ENCODE data around the gene LEMD2.

Gene LEMD2

GRCh38 chr6:33778444-33779121 is 10.3 kb downstream of the LEMD2 start:
- H3K4me3 ChIP-seq (ENCODE audit: low read length), result no peak overlapping the region
- no peak for TF ChIP-seq ZNF274 (IDR thresholded peaks at IDR 0.05; ENCODE audit: low read depth, low read length)

- H3K4me3 ChIP-seq (ENCODE audit: low read length), result no peak overlapping the region
- TF ChIP-seq ZNF274 (IDR thresholded peaks at IDR 0.05; ENCODE audit: low read depth, low read length), result no peak
Observed at GRCh38 chr6:33777398-33778388, 11.2 kb downstream of the LEMD2 start.

GRCh38 chr6:33776764-33777163 is 12.2 kb downstream of the LEMD2 start:
- H3K4me3 ChIP-seq (ENCODE audit: low read length), result no peak overlapping the region
- TF ChIP-seq ZNF274 (IDR thresholded peaks at IDR 0.05; ENCODE audit: low read depth, low read length), result no peak

- no peak overlapping the region for H3K4me3 ChIP-seq (ENCODE audit: low read length)
- no peak for TF ChIP-seq ZNF274 (IDR thresholded peaks at IDR 0.05; ENCODE audit: low read depth, low read length)
Observed at GRCh38 chr6:33776186-33776585, 12.7 kb downstream of the LEMD2 start.

GRCh38 chr6:33774774-33775173 is 14.2 kb downstream of the LEMD2 start:
- no peak for TF ChIP-seq ZNF274 (IDR thresholded peaks at IDR 0.05; ENCODE audit: low read depth, low read length)
- no peak overlapping the region for H3K4me3 ChIP-seq (ENCODE audit: low read length)

- no peak overlapping the region for H3K4me3 ChIP-seq (ENCODE audit: low read length)
- no peak for TF ChIP-seq ZNF274 (IDR thresholded peaks at IDR 0.05; ENCODE audit: low read depth, low read length)
Observed at GRCh38 chr6:33772902-33773472, 15.9 kb downstream of the LEMD2 start.

- no peak overlapping the region for H3K4me3 ChIP-seq (ENCODE audit: low read length)
- TF ChIP-seq ZNF274 (IDR thresholded peaks at IDR 0.05; ENCODE audit: low read depth, low read length), result no peak
Observed at GRCh38 chr6:33772082-33772830, 16.7 kb downstream of the LEMD2 start.

- H3K4me3 ChIP-seq (ENCODE audit: low read length), result no peak overlapping the region
- TF ChIP-seq ZNF274 (IDR thresholded peaks at IDR 0.05; ENCODE audit: low read depth, low read length), result no peak
Observed at GRCh38 chr6:33771146-33772081, 17.5 kb downstream of the LEMD2 start.

GRCh38 chr6:33770833-33771145 is 18.1 kb downstream of the LEMD2 start:
- TF ChIP-seq ZNF274 (IDR thresholded peaks at IDR 0.05; ENCODE audit: low read depth, low read length), result no peak
- no peak overlapping the region for H3K4me3 ChIP-seq (ENCODE audit: low read length)

GRCh38 chr6:33770124-33770832 is 18.7 kb downstream of the LEMD2 start:
- no peak overlapping the region for H3K4me3 ChIP-seq (ENCODE audit: low read length)
- TF ChIP-seq ZNF274 (IDR thresholded peaks at IDR 0.05; ENCODE audit: low read depth, low read length), result no peak

GRCh38 chr6:33769248-33769821 is 19.6 kb downstream of the LEMD2 start:
- H3K4me3 ChIP-seq (ENCODE audit: low read length), result no peak overlapping the region
- TF ChIP-seq ZNF274 (IDR thresholded peaks at IDR 0.05; ENCODE audit: low read depth, low read length), result no peak

GRCh38 chr6:33768644-33769120 is 20.2 kb downstream of the LEMD2 start:
- H3K4me3 ChIP-seq (ENCODE audit: low read length), result no peak overlapping the region
- no peak for TF ChIP-seq ZNF274 (IDR thresholded peaks at IDR 0.05; ENCODE audit: low read depth, low read length)
